ENCODE data around the gene IL1F10.

- TF ChIP-seq CTCF (conservative IDR thresholded peaks at IDR 0.05; ENCODE audit: low read depth, low read length) (no peak), EZH2 (IDR thresholded peaks at IDR 0.05; ENCODE audit: borderline replicate concordance, low read depth, low read length, poor library complexity, severe bottlenecking) (no peak)
Measured at GRCh38 chr2:113028112-113028511, 39.7 kb upstream of the IL1F10 start.

Measured in A673 (cell line).